ENCODE results near the gene CLDN20. TPM values are rescaled to one million over a fixed set of nuclear protein-coding genes. Genes with fewer than 3 reads are reported as not detected.
A peak's percentile ranks its signal among the peaks of the same experiment; 100 is the strongest.

Gene CLDN20
- total RNA-seq, 1 donor, result not detected

DNA sequence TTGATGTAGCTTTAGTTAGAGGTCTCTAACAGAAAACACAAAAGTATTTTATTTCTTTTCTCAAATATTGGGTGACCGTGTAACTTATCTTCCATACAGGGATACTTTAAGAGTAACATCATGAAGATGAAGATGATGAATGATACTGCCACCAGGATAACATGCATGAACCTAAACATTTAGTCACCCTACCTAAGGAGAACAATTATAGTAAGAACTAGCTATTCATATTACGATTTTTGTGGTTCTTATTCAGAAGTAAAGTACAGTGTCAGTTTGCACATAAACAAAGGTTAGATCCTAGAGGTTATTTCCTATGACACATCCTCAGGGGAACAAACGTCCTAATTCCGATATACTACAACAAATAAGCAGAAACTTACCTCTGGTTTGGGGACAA, 21.0 kb downstream of the CLDN20 start:
- TF ChIP-seq, protein P1, sequence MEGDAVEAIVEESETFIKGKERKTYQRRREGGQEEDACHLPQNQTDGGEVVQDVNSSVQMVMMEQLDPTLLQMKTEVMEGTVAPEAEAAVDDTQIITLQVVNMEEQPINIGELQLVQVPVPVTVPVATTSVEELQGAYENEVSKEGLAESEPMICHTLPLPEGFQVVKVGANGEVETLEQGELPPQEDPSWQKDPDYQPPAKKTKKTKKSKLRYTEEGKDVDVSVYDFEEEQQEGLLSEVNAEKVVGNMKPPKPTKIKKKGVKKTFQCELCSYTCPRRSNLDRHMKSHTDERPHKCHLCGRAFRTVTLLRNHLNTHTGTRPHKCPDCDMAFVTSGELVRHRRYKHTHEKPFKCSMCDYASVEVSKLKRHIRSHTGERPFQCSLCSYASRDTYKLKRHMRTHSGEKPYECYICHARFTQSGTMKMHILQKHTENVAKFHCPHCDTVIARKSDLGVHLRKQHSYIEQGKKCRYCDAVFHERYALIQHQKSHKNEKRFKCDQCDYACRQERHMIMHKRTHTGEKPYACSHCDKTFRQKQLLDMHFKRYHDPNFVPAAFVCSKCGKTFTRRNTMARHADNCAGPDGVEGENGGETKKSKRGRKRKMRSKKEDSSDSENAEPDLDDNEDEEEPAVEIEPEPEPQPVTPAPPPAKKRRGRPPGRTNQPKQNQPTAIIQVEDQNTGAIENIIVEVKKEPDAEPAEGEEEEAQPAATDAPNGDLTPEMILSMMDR (IDR thresholded peaks at IDR 0.05; ENCODE audit: insufficient read depth, low read length), result no peak
- DNase-seq (ENCODE audit: low read depth), result no peak
- H3K4me3 ChIP-seq (ENCODE audit: low read depth, low read length), result no peak overlapping the region

DNA sequence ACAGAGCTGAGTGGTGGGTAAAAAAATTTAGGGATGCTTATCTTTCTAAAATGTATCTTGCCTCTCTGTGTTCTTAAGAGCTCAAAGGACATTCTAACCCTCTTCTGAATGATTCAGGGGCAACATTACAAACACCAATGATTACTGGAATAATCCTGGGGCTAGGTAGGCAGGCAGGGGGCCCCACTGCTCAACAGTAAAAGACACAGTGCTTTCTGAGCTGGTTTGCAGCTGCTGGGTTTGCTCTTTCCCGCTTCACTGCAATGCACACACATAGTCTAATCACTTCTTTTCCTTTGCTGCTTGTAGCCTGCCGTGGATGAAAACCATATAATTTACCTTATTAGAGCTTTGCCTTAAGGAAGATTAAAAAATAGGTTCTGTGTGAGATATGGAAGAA, 23.9 kb downstream of the CLDN20 start:
- no peak for DNase-seq (ENCODE audit: low read depth)

DNA sequence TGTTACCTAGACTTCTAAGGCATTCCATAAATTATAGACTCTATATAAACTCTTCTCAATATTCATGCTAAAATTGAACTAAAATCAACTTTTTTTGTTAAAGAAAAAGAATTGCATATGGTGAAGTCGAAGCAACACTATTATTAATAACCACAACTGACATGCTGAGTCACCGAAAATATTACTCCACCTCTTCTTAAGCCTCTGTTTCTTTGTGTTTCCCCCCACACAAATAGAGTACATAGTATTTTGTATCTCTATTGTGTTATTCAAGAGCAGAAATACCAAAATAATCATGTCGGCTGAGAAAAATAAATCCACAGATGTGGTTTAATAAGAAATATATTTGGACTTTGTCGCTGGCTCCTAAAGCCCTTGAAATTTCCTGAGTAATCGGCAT, 26.7 kb downstream of the CLDN20 start:
- no peak for DNase-seq (ENCODE audit: low read depth)
- TF ChIP-seq, protein P1 (IDR thresholded peaks at IDR 0.05; ENCODE audit: insufficient read depth, low read length), result no peak
- H3K4me3 ChIP-seq (ENCODE audit: low read depth, low read length), result no peak overlapping the region

More for the DNA sequence above, 23.9 kb downstream of the CLDN20 start:
- TF ChIP-seq, protein P1 (IDR thresholded peaks at IDR 0.05; ENCODE audit: insufficient read depth, low read length), result no peak
- no peak overlapping the region for H3K4me3 ChIP-seq (ENCODE audit: low read depth, low read length)

DNA sequence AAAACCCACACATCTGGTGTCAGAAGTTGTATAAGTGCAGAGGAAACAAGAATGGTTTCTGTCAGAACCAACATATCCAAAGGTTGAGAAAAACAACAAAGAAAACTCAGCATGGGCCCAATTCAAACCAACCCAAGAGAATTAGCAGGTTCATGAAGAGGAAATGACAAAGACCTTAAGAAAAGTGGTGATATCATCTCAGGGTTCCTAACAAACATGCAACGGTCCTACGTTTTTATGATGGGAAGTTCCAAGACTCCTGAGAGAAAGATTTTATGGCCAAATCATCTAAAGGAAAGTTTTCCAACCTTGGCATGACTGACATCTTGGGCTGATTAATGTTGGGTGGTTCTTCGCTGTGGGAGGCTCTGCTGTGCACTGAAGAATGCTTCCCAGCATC, 27.5 kb downstream of the CLDN20 start:
- H3K4me3 ChIP-seq (ENCODE audit: low read depth, low read length), result no peak overlapping the region
- TF ChIP-seq, protein P1 (IDR thresholded peaks at IDR 0.05; ENCODE audit: insufficient read depth, low read length), result no peak
- no peak for DNase-seq (ENCODE audit: low read depth)

DNA sequence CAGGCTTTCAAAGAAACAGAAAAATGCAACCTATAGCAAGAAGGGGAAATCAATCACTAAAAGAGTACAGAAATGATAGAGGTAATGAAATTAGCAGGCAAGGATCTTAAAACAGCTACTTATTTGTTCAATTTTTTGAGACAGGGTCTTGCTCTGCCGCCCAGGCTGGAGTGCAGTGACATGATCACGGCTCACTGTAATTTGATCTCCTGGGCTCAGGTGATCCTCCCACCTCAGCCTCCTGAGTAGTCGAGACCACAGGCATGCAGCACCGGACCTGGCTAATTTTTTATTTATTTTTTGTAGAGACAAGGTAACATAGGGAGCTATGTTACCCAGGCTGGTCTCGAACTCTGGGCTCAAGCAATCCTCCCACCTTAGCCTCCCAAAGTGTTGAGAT, 28.9 kb downstream of the CLDN20 start:
- H3K4me3 ChIP-seq (ENCODE audit: low read depth, low read length), result no peak overlapping the region
- no peak for DNase-seq (ENCODE audit: low read depth)
- TF ChIP-seq, protein P1 (IDR thresholded peaks at IDR 0.05; ENCODE audit: insufficient read depth, low read length), result no peak

DNA sequence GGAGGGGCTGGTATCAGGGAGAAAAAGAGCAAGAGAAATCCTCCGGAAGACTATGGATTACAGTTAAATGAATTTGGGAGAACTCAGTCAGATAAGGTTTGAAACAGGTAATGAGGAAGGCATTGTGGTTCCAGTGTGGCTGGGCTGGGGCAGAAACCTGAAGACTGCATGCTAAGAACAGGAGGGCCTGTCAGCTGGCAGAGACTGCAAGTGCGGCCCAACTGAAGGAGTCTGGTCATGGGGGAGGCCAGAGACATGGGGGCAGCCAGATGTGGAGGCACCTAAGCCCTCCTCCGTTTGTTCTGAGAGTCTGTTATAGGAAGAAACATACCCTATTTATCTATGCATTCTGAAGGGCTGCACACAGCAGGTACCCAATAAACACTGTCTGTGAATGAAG, 33.9 kb downstream of the CLDN20 start:
- no peak overlapping the region for H3K4me3 ChIP-seq (ENCODE audit: low read depth, low read length)
- DNase-seq (ENCODE audit: low read depth), result no peak
- TF ChIP-seq, protein P1 (IDR thresholded peaks at IDR 0.05; ENCODE audit: insufficient read depth, low read length), result no peak

DNA sequence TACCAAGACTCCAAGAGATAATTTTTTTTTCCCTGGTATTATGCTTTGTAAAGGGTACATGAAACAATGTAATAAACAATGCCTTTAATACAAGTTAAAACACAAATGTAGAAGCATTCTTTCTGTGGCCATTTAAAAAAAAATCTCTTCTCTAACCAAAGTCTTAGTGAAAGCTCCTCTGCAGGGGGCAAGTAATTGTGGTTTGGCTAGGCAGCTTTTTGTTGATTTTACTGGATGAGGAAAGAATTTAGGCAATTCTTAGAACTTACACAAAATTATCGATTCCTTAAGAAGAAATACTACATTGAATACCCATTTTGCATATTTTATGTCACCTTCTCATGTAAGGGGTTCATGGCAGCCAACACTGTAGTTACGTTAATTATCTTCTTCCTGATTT, 38.1 kb downstream of the CLDN20 start:
- DNase-seq (ENCODE audit: low read depth), result peak; percentile 33
- H3K4me3 ChIP-seq (ENCODE audit: low read depth, low read length), result no peak overlapping the region
- TF ChIP-seq, protein P1 (IDR thresholded peaks at IDR 0.05; ENCODE audit: insufficient read depth, low read length), result no peak

Measured in fibroblast of the aortic adventitia (primary cell).